ENCODE data around the gene KNDC1. TPM values are rescaled to one million over a fixed set of nuclear protein-coding genes. Genes with fewer than 3 reads are reported as not detected.
"Not testable (repeated sequence)": the region's sequence is repeated elsewhere in the genome, so short reads cannot be mapped to it uniquely, and the experiment has no call there.

The KNDC1 gene
- polyA plus RNA-seq, 4 donors: 0.37 to 18.6 TPM; not detected in 2

GRCh38 chr10:133216776-133217175 is 56.8 kb downstream of the KNDC1 start:
- 85 to 86% (median 86%) methylated on average over 26 of the region's 26 CpGs for WGBS, 3 donors
- FAIRE-seq: no peak

GRCh38 chr10:133217800-133218589 is 58.0 kb downstream of the KNDC1 start:
- H3K36me3 ChIP-seq (ENCODE audit: control insufficient read depth in 3 of 3, insufficient read depth in 2 of 3, low read depth in 1 of 3, low read length in 3 of 3): peaks cover 0 to 31% (median 0%) of the 10 kb centered on the region in 3 donors

More at GRCh38 chr10:133216776-133217175, 56.8 kb downstream of the KNDC1 start:
- no peak for DNase-seq
- peaks cover 0 to 7% (median 0%) of the 10 kb centered on the region in 3 donors for H3K27me3 ChIP-seq (ENCODE audit: control insufficient read depth in 3 of 3, insufficient read depth in 3 of 3, low read length in 3 of 3)
- no peak overlapping the region for H3K4me3 ChIP-seq (ENCODE audit: low read depth in 1 of 3, low read length in 3 of 3)
- H3K27ac ChIP-seq (ENCODE audit: low read depth in 1 of 3, low read length in 2 of 3): no peak overlapping the region
- no peaks in the 10 kb centered on the region for H3K4me1 ChIP-seq (ENCODE audit: control insufficient read depth in 3 of 3, insufficient read depth in 2 of 3, low read depth in 1 of 3, low read length in 2 of 3)
- H3K36me3 ChIP-seq (ENCODE audit: control insufficient read depth in 3 of 3, insufficient read depth in 2 of 3, low read depth in 1 of 3, low read length in 3 of 3): peaks cover 0 to 39% (median 0%) of the 10 kb centered on the region in 3 donors
- no peaks in the 10 kb centered on the region for H3K9me3 ChIP-seq (ENCODE audit: control insufficient read depth in 2 of 2, insufficient read depth in 1 of 2, low read depth in 1 of 2, low read length in 1 of 2)

GRCh38 chr10:133218891-133219290 is 58.9 kb downstream of the KNDC1 start:
- WGBS, 3 donors: 61 to 74% (median 65%) methylated on average over 20 of the region's 20 CpGs
- Histone ChIP-seq H3K4me1 (ENCODE audit: control insufficient read depth in 3 of 3, insufficient read depth in 2 of 3, low read depth in 1 of 3, low read length in 2 of 3) (no peaks in the 10 kb centered on the region), H3K36me3 (ENCODE audit: control insufficient read depth in 3 of 3, insufficient read depth in 2 of 3, low read depth in 1 of 3, low read length in 3 of 3) (peaks cover 0 to 22% (median 0%) of the 10 kb centered on the region in 3 donors), H3K27ac (ENCODE audit: low read depth in 1 of 3, low read length in 2 of 3) (no peak overlapping the region), H3K27me3 (ENCODE audit: control insufficient read depth in 3 of 3, insufficient read depth in 3 of 3, low read length in 3 of 3) (peaks cover 0 to 7% (median 0%) of the 10 kb centered on the region in 3 donors), H3K4me3 (ENCODE audit: low read depth in 1 of 3, low read length in 3 of 3) (no peak overlapping the region), H3K9me3 (ENCODE audit: control insufficient read depth in 2 of 2, insufficient read depth in 1 of 2, low read depth in 1 of 2, low read length in 1 of 2) (no peaks in the 10 kb centered on the region)
- FAIRE-seq (no peak), DNase-seq (no peak)

More at GRCh38 chr10:133217800-133218589, 58.0 kb downstream of the KNDC1 start:
- no peak for FAIRE-seq
- DNase-seq: no peak
- Histone ChIP-seq H3K4me1 (ENCODE audit: control insufficient read depth in 3 of 3, insufficient read depth in 2 of 3, low read depth in 1 of 3, low read length in 2 of 3) (no peaks in the 10 kb centered on the region), H3K27me3 (ENCODE audit: control insufficient read depth in 3 of 3, insufficient read depth in 3 of 3, low read length in 3 of 3) (peaks cover 0 to 7% (median 0%) of the 10 kb centered on the region in 3 donors), H3K4me3 (ENCODE audit: low read depth in 1 of 3, low read length in 3 of 3) (no peak overlapping the region), H3K9me3 (ENCODE audit: control insufficient read depth in 2 of 2, insufficient read depth in 1 of 2, low read depth in 1 of 2, low read length in 1 of 2) (no peaks in the 10 kb centered on the region), H3K27ac (ENCODE audit: low read depth in 1 of 3, low read length in 2 of 3) (no peak overlapping the region)
- WGBS, 3 donors: 81 to 88% (median 86%) methylated on average over 25 of the region's 25 CpGs

GRCh38 chr10:133219782-133220181 is 59.8 kb downstream of the KNDC1 start:
- WGBS, 3 donors: 16 to 19% (median 17%) methylated on average over 23 to 28 of the region's 28 CpGs
- Histone ChIP-seq H3K4me1 (ENCODE audit: control insufficient read depth in 3 of 3, insufficient read depth in 2 of 3, low read depth in 1 of 3, low read length in 2 of 3) (no peaks in the 10 kb centered on the region), H3K27me3 (ENCODE audit: control insufficient read depth in 3 of 3, insufficient read depth in 3 of 3, low read length in 3 of 3) (peaks cover 0 to 11% (median 0%) of the 10 kb centered on the region in 3 donors), H3K27ac (ENCODE audit: low read depth in 1 of 3, low read length in 2 of 3) (no peak overlapping the region), H3K4me3 (ENCODE audit: low read depth in 1 of 3, low read length in 3 of 3) (no peak overlapping the region), H3K36me3 (ENCODE audit: control insufficient read depth in 3 of 3, insufficient read depth in 2 of 3, low read depth in 1 of 3, low read length in 3 of 3) (peaks cover 0 to 17% (median 0%) of the 10 kb centered on the region in 3 donors), H3K9me3 (ENCODE audit: control insufficient read depth in 2 of 2, insufficient read depth in 1 of 2, low read depth in 1 of 2, low read length in 1 of 2) (no peaks in the 10 kb centered on the region)
- FAIRE-seq (no peak), DNase-seq (no peak)

GRCh38 chr10:133221331-133221730 is 61.3 kb downstream of the KNDC1 start:
- H3K36me3 ChIP-seq (ENCODE audit: control insufficient read depth in 3 of 3, insufficient read depth in 2 of 3, low read depth in 1 of 3, low read length in 3 of 3): peaks cover 0 to 9% (median 0%) of the 10 kb centered on the region in 3 donors
- peaks cover 3 to 12% (median 4%) of the 10 kb centered on the region in 3 donors for H3K27me3 ChIP-seq (ENCODE audit: control insufficient read depth in 3 of 3, insufficient read depth in 3 of 3, low read length in 3 of 3)
- FAIRE-seq (no peak), DNase-seq (no peak)
- H3K27ac ChIP-seq (ENCODE audit: low read depth in 1 of 3, low read length in 2 of 3): no peak overlapping the region
- H3K4me3 ChIP-seq (ENCODE audit: low read depth in 1 of 3, low read length in 3 of 3): no peak overlapping the region
- no peaks in the 10 kb centered on the region for H3K9me3 ChIP-seq (ENCODE audit: control insufficient read depth in 2 of 2, insufficient read depth in 1 of 2, low read depth in 1 of 2, low read length in 1 of 2)
- WGBS, 3 donors: 83 to 89% (median 83%) methylated on average over 11 of the region's 11 CpGs
- H3K4me1 ChIP-seq (ENCODE audit: control insufficient read depth in 3 of 3, insufficient read depth in 2 of 3, low read depth in 1 of 3, low read length in 2 of 3): no peaks in the 10 kb centered on the region

GRCh38 chr10:133221756-133222155 is 61.7 kb downstream of the KNDC1 start:
- H3K36me3 ChIP-seq (ENCODE audit: control insufficient read depth in 3 of 3, insufficient read depth in 2 of 3, low read depth in 1 of 3, low read length in 3 of 3); H3K9me3 ChIP-seq (ENCODE audit: control insufficient read depth in 2 of 2, insufficient read depth in 1 of 2, low read depth in 1 of 2, low read length in 1 of 2); H3K27ac ChIP-seq (ENCODE audit: low read depth in 1 of 3, low read length in 2 of 3); FAIRE-seq; H3K4me3 ChIP-seq (ENCODE audit: low read depth in 1 of 3, low read length in 3 of 3); DNase-seq; H3K4me1 ChIP-seq (ENCODE audit: control insufficient read depth in 3 of 3, insufficient read depth in 2 of 3, low read depth in 1 of 3, low read length in 2 of 3): not testable (repeated sequence)
- H3K27me3 ChIP-seq (ENCODE audit: control insufficient read depth in 3 of 3, insufficient read depth in 3 of 3, low read length in 3 of 3): peaks cover 4 to 12% (median 6%) of the 10 kb centered on the region in 3 donors
- 78 to 88% (median 81%) methylated on average over 13 to 18 of the region's 22 CpGs for WGBS, 3 donors

- DNase-seq (no peak), FAIRE-seq (no peak)
- no peaks in the 10 kb centered on the region for H3K9me3 ChIP-seq (ENCODE audit: control insufficient read depth in 2 of 2, insufficient read depth in 1 of 2, low read depth in 1 of 2, low read length in 1 of 2)
- H3K27ac ChIP-seq (ENCODE audit: low read depth in 1 of 3, low read length in 2 of 3): no peak overlapping the region
- peaks cover 4 to 19% (median 11%) of the 10 kb centered on the region in 3 donors for H3K27me3 ChIP-seq (ENCODE audit: control insufficient read depth in 3 of 3, insufficient read depth in 3 of 3, low read length in 3 of 3)
- peaks cover 0 to 9% (median 0%) of the 10 kb centered on the region in 3 donors for H3K36me3 ChIP-seq (ENCODE audit: control insufficient read depth in 3 of 3, insufficient read depth in 2 of 3, low read depth in 1 of 3, low read length in 3 of 3)
- H3K4me3 ChIP-seq (ENCODE audit: low read depth in 1 of 3, low read length in 3 of 3): no peak overlapping the region
- H3K4me1 ChIP-seq (ENCODE audit: control insufficient read depth in 3 of 3, insufficient read depth in 2 of 3, low read depth in 1 of 3, low read length in 2 of 3): no peaks in the 10 kb centered on the region
- WGBS, 3 donors: 70 to 78% (median 74%) methylated on average over 14 of the region's 14 CpGs
Measured at GRCh38 chr10:133224076-133224475, 64.1 kb downstream of the KNDC1 start.

GRCh38 chr10:133224756-133225372 is 64.8 kb downstream of the KNDC1 start:
- FAIRE-seq (no peak), DNase-seq (no peak)
- H3K9me3 ChIP-seq (ENCODE audit: control insufficient read depth in 2 of 2, insufficient read depth in 1 of 2, low read depth in 1 of 2, low read length in 1 of 2): no peaks in the 10 kb centered on the region
- H3K4me3 ChIP-seq (ENCODE audit: low read depth in 1 of 3, low read length in 3 of 3): no peak overlapping the region
- H3K4me1 ChIP-seq (ENCODE audit: control insufficient read depth in 3 of 3, insufficient read depth in 2 of 3, low read depth in 1 of 3, low read length in 2 of 3): no peaks in the 10 kb centered on the region
- WGBS, 3 donors: 77 to 81% (median 79%) methylated on average over 25 of the region's 25 CpGs
- peaks cover 4 to 26% (median 11%) of the 10 kb centered on the region in 3 donors for H3K27me3 ChIP-seq (ENCODE audit: control insufficient read depth in 3 of 3, insufficient read depth in 3 of 3, low read length in 3 of 3)
- H3K36me3 ChIP-seq (ENCODE audit: control insufficient read depth in 3 of 3, insufficient read depth in 2 of 3, low read depth in 1 of 3, low read length in 3 of 3): peaks cover 0 to 9% (median 0%) of the 10 kb centered on the region in 3 donors
- no peak overlapping the region for H3K27ac ChIP-seq (ENCODE audit: low read depth in 1 of 3, low read length in 2 of 3)

Data from small intestine (tissue), 7 donors.